MCF 10A (cell line): ENCODE measurements around the gene CAMTA1. TPM values are rescaled to one million over a fixed set of nuclear protein-coding genes. Genes with fewer than 3 reads are reported as not detected.

Experiments used
- BruUV-seq: library from RNA; stranded (reverse); fragments of 400-500 nt; replicated peaks from 2 replicates; lab custom pipeline; 2021; lab: Mats Ljungman, UMichigan
- CTCF ChIA-PET: fragments of 300-600 bp; sonication (Branson Sonifier 250); formaldehyde crosslinking; extraction: SDS; loops from one replicate; lab custom pipeline; 2021; ENCODE audit warnings: antibody characterized with exemption, inconsistent platforms; lab: Yijun Ruan, JAX
- POLR2A ChIA-PET: fragments of 300-600, 350-650 bp; sonication (Branson Sonifier 250); formaldehyde crosslinking; extraction: SDS; loops from one replicate; lab custom pipeline; 2020; ENCODE audit warnings: antibody characterized with exemption, inconsistent platforms; lab: Yijun Ruan, JAX
- DNase-seq: peaks from one replicate; pipeline ENCODE4 v3.0.0-alpha.2; 2018; ENCODE audit not compliant: unreplicated experiment
- H3K27ac Mint-ChIP-seq: one replicate; pipeline ENCODE4 v1.8.0; 2022; ENCODE audit warnings: mild to moderate bottlenecking, low read depth, mixed read lengths; ENCODE audit not compliant: unreplicated experiment
- H3K27me3 Mint-ChIP-seq: one replicate; pipeline ENCODE4 v1.8.0; 2022; ENCODE audit warnings: mixed read lengths; ENCODE audit not compliant: insufficient read depth, unreplicated experiment
- H3K36me3 Mint-ChIP-seq: one replicate; pipeline ENCODE4 v1.8.0; 2022; ENCODE audit warnings: mild to moderate bottlenecking, moderate library complexity, mixed read lengths; ENCODE audit not compliant: insufficient read depth, unreplicated experiment
- H3K4me1 Mint-ChIP-seq: one replicate; pipeline ENCODE4 v1.8.0; 2022; ENCODE audit warnings: mixed read lengths; ENCODE audit not compliant: insufficient read depth, unreplicated experiment
- H3K4me3 Mint-ChIP-seq: one replicate; pipeline ENCODE4 v1.8.0; 2022; ENCODE audit warnings: mild to moderate bottlenecking, moderate library complexity, mixed read lengths; ENCODE audit not compliant: unreplicated experiment
- H3K9me3 Mint-ChIP-seq: one replicate; pipeline ENCODE4 v1.8.0; 2022; ENCODE audit warnings: mixed read lengths; ENCODE audit not compliant: unreplicated experiment
- CTCF ChIP-seq: fragments of 200-600 bp; IDR thresholded peaks from one replicate; pipeline ENCODE4 v1.8.0; 2022; ENCODE audit warnings: antibody characterized with exemption, mild to moderate bottlenecking; ENCODE audit not compliant: unreplicated experiment
- intact Hi-C: fragments of 100-400 bp; cut with micrococcal nuclease; formaldehyde crosslinking; loops from 2 replicates; pipeline ENCODE4 v1.14.1; 2022
- total RNA-seq: library from RNA; stranded (reverse); gene quantifications from 2 replicates; pipeline ENCODE4 v1.2.3, GENCODE V29; 2022

CAMTA1 gene
- total RNA-seq, 1 experiment from 2014 or later, result 74.1 TPM

GRCh38 chr1:6935911-6936690 lies 150.8 kb downstream of the CAMTA1 start:
- H3K9me3 Mint-ChIP-seq, result no peaks in the 10 kb centered on the region
- TF ChIP-seq CTCF, result no peak
- no TSS peak for BruUV-seq
- H3K4me1 Mint-ChIP-seq, result no peaks in the 10 kb centered on the region
- DNase-seq, result no peak
- no peaks in the 10 kb centered on the region for H3K36me3 Mint-ChIP-seq
- no peak overlapping the region for H3K27ac Mint-ChIP-seq
- ChIA-PET CTCF (interaction anchor here (0.7 kb wide), 1 partner anchor 1372 kb away, joined by 3 read pairs; no protein-coding TSS in a partner anchor), POLR2A (no interaction called here)
- H3K4me3 Mint-ChIP-seq, result no peak overlapping the region
- intact Hi-C loops, result no loop called here
- H3K27me3 Mint-ChIP-seq, result no peaks in the 10 kb centered on the region

- H3K36me3 Mint-ChIP-seq, result no peaks in the 10 kb centered on the region
- no peak for TF ChIP-seq CTCF
- ChIA-PET CTCF (no interaction called here), POLR2A (no interaction called here)
- no peak overlapping the region for H3K27ac Mint-ChIP-seq
- no peaks in the 10 kb centered on the region for H3K4me1 Mint-ChIP-seq
- no peak overlapping the region for H3K4me3 Mint-ChIP-seq
- H3K27me3 Mint-ChIP-seq, result no peaks in the 10 kb centered on the region
- BruUV-seq, result no TSS peak
- intact Hi-C loops, result no loop called here
- H3K9me3 Mint-ChIP-seq, result no peaks in the 10 kb centered on the region
- DNase-seq, result no peak
Observed at GRCh38 chr1:6937048-6937447, 151.8 kb downstream of the CAMTA1 start.

DNA sequence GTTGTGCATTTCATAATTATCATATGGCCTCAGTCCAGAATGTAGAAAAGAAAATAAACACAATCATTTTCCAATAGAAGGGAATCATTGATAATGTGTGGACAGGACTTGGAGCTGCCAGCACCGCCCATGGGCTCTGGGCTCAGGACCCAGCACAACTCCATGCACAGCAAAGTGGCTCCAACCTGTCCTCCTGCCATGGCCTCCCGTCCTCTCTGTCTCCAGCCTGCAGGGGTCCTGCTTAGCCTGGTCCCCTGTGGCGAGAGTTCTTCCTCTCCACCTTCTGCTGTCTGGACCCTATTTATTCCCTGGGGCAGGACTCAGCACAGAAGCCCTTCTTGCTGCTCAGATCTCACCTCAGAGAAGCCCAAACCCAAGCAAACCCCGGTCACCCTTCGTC lies 154.1 kb downstream of the CAMTA1 start:
- no peak for TF ChIP-seq CTCF
- Mint-ChIP-seq H3K4me3 (no peak overlapping the region), H3K9me3 (no peaks in the 10 kb centered on the region), H3K27ac (no peak overlapping the region), H3K36me3 (no peaks in the 10 kb centered on the region), H3K27me3 (no peaks in the 10 kb centered on the region), H3K4me1 (no peaks in the 10 kb centered on the region)
- DNase-seq, result no peak
- BruUV-seq, result no TSS peak
- ChIA-PET POLR2A (no interaction called here), CTCF (no interaction called here)
- intact Hi-C loops, result no loop called here

GRCh38 chr1:6941786-6942185 lies 156.5 kb downstream of the CAMTA1 start:
- no peaks in the 10 kb centered on the region for H3K4me1 Mint-ChIP-seq
- ChIA-PET CTCF (no interaction called here), POLR2A (interaction anchor here (0.8 kb wide), 1 partner anchor 9 kb away, joined by 3 read pairs; no protein-coding TSS in a partner anchor)

More at GRCh38 chr1:6941786-6942185, 156.5 kb downstream of the CAMTA1 start:
- Mint-ChIP-seq H3K27ac (no peak overlapping the region), H3K27me3 (no peaks in the 10 kb centered on the region), H3K9me3 (no peaks in the 10 kb centered on the region), H3K4me3 (no peak overlapping the region), H3K36me3 (no peaks in the 10 kb centered on the region)
- TF ChIP-seq CTCF, result no peak
- intact Hi-C loops, result no loop called here
- no peak for DNase-seq
- no TSS peak for BruUV-seq
